ENCODE results near the gene KCTD19.

DNA sequence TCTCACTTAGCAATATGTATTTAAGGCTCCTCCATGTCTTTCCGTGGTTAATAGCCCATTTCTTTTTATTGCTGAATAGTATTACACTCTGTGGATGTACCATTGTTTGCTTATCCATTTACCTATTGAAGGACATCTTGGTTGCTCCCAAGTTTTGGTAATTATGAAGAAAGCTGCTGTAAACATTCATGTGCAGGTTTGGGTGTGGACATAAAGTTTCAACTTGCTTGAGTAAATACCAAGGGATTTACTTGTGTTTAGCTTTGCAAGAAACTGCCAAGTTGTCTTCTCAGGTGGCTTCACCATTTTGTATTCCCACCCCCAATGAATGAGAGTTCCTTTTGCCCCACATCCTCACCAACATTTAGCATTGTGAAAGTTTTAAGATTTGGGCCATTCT, 9.6 kb upstream of the KCTD19 start:
- TF ChIP-seq, protein P1, sequence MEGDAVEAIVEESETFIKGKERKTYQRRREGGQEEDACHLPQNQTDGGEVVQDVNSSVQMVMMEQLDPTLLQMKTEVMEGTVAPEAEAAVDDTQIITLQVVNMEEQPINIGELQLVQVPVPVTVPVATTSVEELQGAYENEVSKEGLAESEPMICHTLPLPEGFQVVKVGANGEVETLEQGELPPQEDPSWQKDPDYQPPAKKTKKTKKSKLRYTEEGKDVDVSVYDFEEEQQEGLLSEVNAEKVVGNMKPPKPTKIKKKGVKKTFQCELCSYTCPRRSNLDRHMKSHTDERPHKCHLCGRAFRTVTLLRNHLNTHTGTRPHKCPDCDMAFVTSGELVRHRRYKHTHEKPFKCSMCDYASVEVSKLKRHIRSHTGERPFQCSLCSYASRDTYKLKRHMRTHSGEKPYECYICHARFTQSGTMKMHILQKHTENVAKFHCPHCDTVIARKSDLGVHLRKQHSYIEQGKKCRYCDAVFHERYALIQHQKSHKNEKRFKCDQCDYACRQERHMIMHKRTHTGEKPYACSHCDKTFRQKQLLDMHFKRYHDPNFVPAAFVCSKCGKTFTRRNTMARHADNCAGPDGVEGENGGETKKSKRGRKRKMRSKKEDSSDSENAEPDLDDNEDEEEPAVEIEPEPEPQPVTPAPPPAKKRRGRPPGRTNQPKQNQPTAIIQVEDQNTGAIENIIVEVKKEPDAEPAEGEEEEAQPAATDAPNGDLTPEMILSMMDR (IDR thresholded peaks at IDR 0.05; ENCODE audit: low read depth, low read length): no peak
- no peak for TF ChIP-seq EZH2phosphoT487 (IDR thresholded peaks at IDR 0.05; ENCODE audit: low read depth)
